Activated CD4-positive, CD25-positive, alpha-beta regulatory T cell treated with anti-CD3 and anti-CD28 coated beads, Interleukin-2, amount 50 U/mL, for 24 hours (primary cell): Measurements from ENCODE around the gene C1orf226.
"Not testable (repeated sequence)": the region's sequence is repeated elsewhere in the genome, so short reads cannot be mapped to it uniquely, and the experiment has no call there.

Experiments
- ATAC-seq, 2 donors: fragments of 150-1000 bp; cut with Tn5 transposase; one replicate each; pipeline ENCODE4 v1.10.0; 2021; ENCODE audit warnings: mild to moderate bottlenecking in 1 of 2, moderate library complexity in 1 of 2

Gene C1orf226

GRCh38 chr1:162381383-162381782 lies at the start of gene C1orf226:
Gene C1orf226 (plus strand): TSS chr1:162381728. CDS start chr1:162381902, 174 bp downstream.
- no peak for ATAC-seq

DNA sequence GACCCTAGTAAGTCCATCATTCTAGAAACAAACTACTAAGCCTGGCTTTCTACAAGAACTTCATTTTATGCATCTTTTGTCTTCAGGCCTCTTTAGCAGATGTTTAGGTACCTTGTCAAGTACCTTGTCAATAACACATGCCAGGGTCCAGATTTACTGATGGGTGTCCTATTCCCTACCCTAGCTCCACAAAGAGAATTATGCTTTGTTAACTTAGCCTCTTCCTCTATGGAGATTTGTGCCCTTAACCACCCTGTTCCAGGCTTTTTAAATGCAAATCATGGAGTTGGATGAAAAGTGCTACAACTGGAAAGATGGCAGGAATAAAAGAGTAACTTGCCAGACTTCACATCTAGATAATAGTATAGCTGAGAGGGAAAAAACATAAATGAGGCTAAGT lies 47.5 kb upstream of the C1orf226 start:
- ATAC-seq, result no peak

DNA sequence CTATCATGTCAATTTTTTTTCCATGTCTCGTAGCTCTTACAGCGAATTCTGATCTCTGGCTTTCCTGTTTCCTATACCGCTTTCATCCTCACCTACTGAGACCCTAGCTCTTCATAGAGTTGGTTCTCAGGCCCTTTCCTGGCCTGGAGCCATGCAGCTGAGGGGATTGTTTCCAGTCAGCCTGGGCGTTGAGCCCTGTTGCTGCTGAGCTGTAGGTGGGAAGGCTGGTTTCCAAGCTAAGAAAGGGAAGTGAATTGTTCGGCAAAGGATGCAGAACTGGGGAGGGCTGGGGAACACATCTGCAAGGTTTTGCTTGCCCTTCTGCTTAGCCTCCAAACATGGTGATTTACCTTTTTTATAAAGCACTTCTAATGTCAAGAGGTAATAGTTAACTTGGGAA lies 46.4 kb upstream of the C1orf226 start:
- ATAC-seq, result no peak

- no peak for ATAC-seq
Observed at GRCh38 chr1:162336621-162337285, 44.8 kb upstream of the C1orf226 start.

DNA sequence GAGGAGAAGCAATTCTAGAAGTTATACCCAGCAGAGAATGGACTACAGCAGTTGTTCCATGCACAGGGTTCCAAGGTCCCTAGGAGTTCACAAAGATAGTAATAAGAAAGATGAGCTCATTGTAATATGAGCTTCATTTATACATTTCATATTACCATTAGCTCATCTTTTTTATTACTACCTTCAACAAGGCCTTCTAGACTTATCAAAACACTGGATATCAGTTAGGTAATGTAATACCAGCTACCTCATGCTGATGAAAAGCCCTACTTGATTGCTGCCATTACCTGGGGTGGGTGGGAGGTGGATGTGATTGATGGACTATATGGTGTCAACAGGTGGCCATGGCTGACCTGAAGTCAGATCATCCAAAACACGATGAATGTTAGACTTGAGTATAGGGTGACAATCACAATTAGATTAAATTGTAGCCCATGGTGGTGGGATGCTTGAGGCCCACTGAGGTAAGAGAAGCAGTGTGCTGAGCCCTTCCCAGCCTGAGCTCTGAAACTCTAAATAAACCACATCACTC lies 39.0 kb upstream of the C1orf226 start:
- ATAC-seq, result no peak

- no peak for ATAC-seq
Observed at GRCh38 chr1:162343470-162343869, 38.1 kb upstream of the C1orf226 start.

DNA sequence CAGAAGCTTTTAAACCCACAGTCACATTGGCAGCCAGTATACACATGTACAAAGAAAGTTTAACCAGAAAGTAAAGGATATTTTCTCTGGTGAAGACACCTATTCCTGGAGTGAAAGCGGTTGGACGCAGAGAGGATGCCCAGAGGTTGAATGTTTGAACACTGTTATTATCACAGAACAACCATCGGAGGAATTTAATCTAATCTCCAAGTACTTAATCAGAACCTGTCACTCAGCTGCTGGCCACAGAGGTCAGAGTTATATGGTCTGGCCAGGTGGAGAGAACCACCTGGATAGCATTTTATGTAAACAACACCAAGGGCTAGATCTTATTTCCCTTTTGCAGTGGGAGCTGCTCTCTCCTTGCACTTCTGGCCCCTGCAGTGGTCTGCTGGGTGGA lies 34.2 kb upstream of the C1orf226 start:
- ATAC-seq, result no peak

DNA sequence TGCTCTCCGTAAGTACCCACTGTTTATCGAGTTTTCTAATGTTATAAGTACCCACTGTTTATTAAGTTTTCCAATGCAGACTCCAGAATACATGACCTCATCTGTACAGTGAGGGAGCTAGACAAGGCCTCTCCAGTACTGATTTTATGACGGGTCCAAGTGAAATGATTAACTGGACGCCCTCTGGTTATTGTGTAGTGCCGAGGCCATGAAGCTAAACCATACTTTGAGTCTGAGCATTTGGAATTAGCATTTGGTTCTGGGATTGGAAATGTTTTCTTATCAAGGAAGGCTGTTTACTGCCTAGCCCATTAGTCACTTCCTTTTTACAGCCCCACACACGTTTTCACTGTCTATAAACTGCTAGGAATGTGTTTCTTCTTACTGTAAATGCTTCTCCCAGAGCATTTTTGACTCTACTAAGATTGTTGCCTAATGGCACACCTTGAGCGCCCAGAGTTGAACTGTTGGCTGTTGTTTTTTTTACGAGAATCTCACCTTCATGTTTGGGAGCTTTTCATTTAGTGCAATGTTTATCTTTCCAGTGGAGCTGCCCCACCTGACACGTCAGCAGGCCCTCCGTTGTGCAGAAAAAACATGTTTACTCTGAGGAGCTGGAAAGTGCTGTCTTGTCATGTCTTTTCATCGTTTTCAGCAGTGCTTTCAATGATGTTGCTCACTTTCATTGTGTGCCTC lies 31.7 kb upstream of the C1orf226 start:
- ATAC-seq, result no peak

DNA sequence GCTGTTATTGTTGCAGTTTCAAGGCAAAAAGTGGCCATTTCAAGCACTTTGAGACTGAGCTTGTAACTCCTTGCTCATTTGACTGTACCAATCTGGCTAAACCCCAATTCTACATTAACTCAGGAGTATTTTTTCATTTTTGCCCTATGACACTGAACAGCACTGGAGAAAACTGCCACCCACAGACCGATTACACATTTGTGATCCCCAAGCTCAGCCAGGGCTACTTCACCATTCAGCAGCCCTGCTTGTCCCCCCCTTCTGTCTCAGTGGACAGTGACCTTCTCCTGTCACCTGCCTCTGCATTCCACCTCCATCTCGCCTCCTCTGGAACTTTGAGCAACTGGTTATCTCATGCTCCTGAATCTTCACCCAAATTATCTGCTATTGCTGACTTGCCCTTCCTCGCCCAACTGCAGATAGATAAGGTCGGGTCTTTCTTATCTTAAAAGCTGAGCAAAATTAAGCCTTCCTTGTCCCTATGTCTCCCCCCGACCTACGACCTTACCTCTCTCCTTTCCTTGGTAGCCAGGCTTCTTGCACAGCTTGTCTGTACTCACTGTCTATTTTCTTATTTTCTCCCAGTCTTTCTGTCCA lies 30.2 kb upstream of the C1orf226 start:
- no peak for ATAC-seq

- not testable (repeated sequence) for ATAC-seq
Observed at GRCh38 chr1:162351874-162352273, 29.7 kb upstream of the C1orf226 start.

GRCh38 chr1:162353078-162353477 lies 28.4 kb upstream of the C1orf226 start:
- no peak for ATAC-seq

DNA sequence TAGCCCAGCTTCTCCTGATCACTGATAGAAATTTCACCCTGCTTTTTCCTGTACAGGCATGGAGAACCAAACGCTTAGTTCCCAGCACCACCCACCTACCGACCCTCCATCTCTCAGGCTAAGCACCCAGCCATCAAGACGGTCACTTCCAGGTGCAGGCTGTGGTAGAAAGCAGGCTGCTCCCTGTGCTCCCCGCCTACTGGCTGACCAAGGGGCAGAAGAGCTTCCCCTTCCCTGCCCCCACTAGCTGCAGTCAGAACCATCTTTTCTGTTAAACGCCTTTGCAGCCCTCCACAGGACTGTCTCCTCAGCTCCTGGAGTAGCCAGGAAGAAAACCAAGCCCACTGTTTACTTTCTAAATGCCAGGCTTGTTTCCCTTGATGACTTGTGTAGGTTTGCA lies 27.8 kb upstream of the C1orf226 start:
- no peak for ATAC-seq

- ATAC-seq, result no peak
Observed at GRCh38 chr1:162357681-162358266, 23.8 kb upstream of the C1orf226 start.

DNA sequence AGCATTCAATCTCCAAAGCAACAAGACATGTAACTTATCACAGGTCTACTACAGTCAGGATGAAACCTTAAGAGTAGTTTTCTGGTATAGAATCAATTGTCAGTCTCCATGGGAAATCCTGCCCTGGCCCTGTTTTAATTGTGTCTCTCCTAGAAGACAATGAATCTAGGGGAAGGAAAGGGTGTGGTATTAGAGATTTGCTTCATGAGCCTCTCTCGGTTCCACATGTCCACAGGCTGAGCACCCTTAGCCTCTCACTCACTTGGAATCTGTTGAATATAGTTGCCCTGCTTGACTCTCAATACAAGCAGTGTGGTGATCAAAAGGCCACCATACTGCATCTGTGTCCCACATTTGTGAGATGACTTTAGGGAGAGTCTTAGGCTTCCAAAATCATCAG lies 22.6 kb upstream of the C1orf226 start:
- no peak for ATAC-seq

DNA sequence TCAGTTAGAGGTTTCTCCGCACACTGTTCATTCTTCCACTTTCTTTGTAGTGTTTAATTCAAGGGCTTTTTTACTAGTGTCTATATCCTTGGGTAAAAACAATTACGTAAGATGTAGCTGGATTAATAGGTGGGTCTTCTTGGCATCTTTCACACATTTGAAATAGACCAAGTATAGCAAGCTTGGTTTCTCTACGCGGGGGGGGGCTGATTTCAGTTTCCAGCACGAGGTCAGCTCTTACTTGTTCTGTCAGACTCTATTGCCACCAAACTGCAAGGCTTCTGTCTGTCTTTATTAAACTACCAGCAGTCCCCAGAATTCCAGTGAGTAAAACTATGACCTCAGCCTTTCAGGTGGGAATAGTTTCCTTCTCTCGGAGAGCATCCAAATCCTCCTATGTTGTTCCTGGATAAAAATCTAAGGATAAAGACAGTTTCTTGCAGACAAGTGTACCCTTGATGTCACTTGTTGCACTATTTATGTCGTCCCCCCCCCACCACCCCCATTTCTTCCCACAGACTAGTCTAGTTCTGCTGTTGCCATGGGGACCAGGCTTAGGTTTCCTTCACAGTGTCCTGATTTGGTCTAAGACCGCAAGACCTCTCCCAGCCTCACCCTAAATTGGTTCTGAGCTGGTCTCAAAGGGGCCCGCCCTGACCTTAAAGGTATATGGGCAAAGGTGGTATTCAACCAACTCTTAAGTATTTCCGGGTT lies 21.8 kb upstream of the C1orf226 start:
- ATAC-seq, result no peak

DNA sequence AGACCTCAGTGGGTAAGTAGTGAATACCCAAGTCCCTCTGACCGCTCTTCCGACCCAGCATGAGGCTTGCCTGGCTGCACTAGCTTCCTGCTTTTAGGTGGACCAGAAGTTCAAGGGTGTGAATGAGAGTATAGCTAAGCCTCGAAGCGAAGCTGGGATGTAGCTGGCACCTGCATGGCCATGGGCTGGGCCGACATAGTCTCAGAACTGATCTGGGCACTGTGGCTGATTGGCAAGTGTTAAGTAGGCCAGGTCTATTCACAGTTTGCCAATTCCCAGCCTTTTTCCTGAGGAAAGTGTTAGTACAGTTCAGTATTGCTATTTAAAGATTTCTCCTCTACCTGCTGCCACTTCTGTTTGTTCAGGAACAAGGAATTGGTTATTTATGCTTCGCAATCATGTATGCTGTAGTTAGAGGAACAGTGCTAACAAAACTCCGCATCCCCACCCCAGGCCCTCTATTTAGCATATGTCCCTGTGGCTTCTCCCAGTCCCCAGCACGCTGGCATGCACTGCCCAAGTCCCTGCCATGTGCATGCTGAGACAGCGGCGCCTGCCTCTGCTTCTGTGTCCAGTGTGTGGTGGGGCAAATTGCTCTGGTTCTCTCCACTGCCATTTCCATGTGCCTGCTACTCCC lies 21.2 kb upstream of the C1orf226 start:
- ATAC-seq, result no peak

DNA sequence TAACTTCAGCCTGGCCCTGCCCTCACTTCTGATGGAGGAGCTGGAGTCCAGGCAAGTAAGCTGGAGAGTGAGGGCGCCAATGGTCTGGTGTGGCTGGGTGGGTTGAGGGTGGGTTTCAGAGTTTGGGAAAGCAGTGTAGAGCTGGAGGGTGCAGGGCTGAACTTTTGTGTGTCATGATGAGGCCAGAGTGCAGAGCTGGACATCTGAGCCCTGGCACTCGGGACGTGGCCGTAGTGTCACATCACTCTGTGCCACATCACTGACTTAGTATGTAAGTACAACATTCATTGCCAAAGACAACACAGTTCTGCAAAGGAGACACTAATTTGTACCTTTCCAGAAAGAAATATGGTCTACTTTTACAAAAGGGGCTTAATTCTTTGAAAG lies 20.7 kb upstream of the C1orf226 start:
- no peak for ATAC-seq

- ATAC-seq, result no peak
Observed at GRCh38 chr1:162361349-162361748, 20.2 kb upstream of the C1orf226 start.

- no peak for ATAC-seq
Observed at GRCh38 chr1:162363823-162364222, 17.7 kb upstream of the C1orf226 start.

DNA sequence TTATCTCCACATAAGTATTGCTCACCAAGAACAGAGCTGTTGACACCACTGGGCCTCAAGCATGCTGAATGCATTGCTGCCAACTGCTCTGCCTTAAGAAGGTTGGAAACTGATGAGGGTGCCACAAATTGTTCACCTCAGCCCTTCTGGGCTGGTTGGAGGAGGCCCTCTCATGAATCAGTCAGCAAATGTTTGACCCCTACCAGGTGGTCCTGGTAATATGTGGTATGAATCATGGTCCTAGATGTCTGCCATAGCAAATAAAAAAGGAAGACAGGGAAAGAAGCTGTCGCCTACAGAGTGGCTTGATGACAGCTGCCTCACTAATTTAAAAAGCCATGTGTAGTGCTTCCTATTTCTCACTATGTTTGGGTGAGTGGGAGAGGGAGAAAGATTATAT lies 17.0 kb upstream of the C1orf226 start:
- no peak for ATAC-seq

GRCh38 chr1:162365284-162366020 lies 16.1 kb upstream of the C1orf226 start:
- ATAC-seq, result no peak

- ATAC-seq, result no peak
Observed at GRCh38 chr1:162366149-162366548, 15.4 kb upstream of the C1orf226 start.
